ENCODE data around the gene PCDHA6. TPM values are rescaled to one million over a fixed set of nuclear protein-coding genes. Genes with fewer than 3 reads are reported as not detected.

The PCDHA6 gene
- total and polyA plus RNA-seq, 2 experiments from 2014 or later = 2.1 to 5.2 TPM

DNA sequence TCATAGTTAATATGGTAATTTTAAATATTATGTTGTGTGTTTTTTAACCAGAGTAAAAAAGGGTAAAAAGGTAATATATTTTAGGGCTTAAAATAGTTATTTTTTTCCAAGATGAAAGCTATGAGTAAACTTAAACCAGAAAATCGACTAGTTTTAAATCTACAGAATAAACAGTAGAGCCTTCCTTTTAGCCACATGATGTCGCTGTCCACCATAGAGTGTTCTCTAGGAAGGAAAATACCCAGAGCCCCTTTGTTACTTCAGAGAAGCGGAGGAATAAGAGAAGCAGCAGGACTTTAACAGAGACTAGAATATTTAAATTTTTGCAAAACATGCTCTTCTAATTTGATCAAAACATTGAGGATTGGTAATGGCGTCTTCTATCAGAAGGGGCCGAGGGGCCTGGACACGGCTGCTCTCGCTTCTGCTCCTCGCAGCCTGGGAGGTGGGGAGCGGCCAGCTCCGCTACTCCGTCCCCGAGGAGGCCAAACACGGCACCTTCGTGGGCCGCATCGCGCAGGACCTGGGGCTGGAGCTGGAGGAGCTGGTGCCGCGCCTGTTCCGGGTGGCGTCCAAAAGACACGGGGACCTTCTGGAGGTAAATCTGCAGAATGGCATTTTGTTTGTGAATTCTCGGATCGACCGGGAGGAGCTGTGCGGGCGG is 33.0 kb upstream of the PCDHA6 start, which contains the start of gene PCDHA2:
PCDHA2 (plus strand) TSS at position 258 of the 664 bp plus-strand sequence.
- peak within 1 kb of the TSS; percentile 73 for H3K4me2 ChIP-seq
- H3K27ac ChIP-seq (ENCODE audit: low read depth) = no peak within 1 kb of the TSS
- peak within 1 kb of the TSS; percentile 84 for H3K4me3 Mint-ChIP-seq

DNA sequence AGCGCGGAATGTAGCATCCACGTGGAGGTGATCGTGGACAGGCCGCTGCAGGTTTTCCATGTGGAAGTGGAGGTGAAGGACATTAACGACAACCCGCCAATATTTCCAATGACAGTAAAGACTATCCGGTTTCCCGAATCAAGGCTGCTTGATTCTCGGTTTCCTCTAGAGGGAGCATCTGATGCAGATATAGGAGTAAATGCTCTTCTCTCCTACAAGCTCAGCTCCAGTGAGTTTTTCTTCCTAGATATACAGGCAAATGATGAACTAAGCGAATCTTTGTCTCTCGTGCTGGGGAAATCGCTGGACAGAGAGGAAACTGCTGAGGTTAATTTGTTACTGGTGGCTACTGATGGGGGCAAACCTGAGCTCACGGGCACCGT is 32.5 kb upstream of the PCDHA6 start:
- H3K9me2 ChIP-seq (ENCODE audit: insufficient read depth) = no peaks in the 10 kb centered on the region
- DNase-seq (ENCODE audit: low spot score) (peak; percentile 85), ATAC-seq (peak; percentile 94)
- no peaks in the 10 kb centered on the region for H3K79me2 ChIP-seq (replicated peaks; ENCODE audit: insufficient read depth)
- no peaks in the 10 kb centered on the region for H4K20me1 ChIP-seq (replicated peaks; ENCODE audit: insufficient read depth)
- peak overlapping the region; percentile 48 for H2AFZ ChIP-seq
- no peaks in the 10 kb centered on the region for H3F3A ChIP-seq (replicated peaks; ENCODE audit: low read depth)
- Mint-ChIP-seq H3K4me3 (peak overlapping the region; percentile 84), H3K4me1 (no peaks in the 10 kb centered on the region), H3K36me3 (ENCODE audit: low read depth) (peaks cover 22% of the 10 kb centered on the region), H3K27ac (no peak overlapping the region), H3K9me3 (peaks cover 32% of the 10 kb centered on the region), H3K27me3 (ENCODE audit: insufficient read depth, low read depth, poor library complexity) (no peaks in the 10 kb centered on the region)
- peak overlapping the region; percentile 73 for H3K4me2 ChIP-seq
- H3K4me3 ChIP-seq = peak overlapping the region; percentile 55
- no peaks in the 10 kb centered on the region for H3K27me3 ChIP-seq (ENCODE audit: insufficient read depth)
- no peaks in the 10 kb centered on the region for H3K36me3 ChIP-seq (ENCODE audit: insufficient read depth)
- no peak for TF ChIP-seq ZNF114 (CRISPR knock-in tag; IDR thresholded peaks at IDR 0.05)
- TF ChIP-seq, protein P1, sequence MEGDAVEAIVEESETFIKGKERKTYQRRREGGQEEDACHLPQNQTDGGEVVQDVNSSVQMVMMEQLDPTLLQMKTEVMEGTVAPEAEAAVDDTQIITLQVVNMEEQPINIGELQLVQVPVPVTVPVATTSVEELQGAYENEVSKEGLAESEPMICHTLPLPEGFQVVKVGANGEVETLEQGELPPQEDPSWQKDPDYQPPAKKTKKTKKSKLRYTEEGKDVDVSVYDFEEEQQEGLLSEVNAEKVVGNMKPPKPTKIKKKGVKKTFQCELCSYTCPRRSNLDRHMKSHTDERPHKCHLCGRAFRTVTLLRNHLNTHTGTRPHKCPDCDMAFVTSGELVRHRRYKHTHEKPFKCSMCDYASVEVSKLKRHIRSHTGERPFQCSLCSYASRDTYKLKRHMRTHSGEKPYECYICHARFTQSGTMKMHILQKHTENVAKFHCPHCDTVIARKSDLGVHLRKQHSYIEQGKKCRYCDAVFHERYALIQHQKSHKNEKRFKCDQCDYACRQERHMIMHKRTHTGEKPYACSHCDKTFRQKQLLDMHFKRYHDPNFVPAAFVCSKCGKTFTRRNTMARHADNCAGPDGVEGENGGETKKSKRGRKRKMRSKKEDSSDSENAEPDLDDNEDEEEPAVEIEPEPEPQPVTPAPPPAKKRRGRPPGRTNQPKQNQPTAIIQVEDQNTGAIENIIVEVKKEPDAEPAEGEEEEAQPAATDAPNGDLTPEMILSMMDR (conservative IDR thresholded peaks at IDR 0.05; ENCODE audit: low read depth in 2 of 2) = peak; percentile 58 to 63
- no peak overlapping the region for H3K27ac ChIP-seq (ENCODE audit: low read depth)
- H3K4me1 ChIP-seq (ENCODE audit: insufficient read depth) = no peaks in the 10 kb centered on the region

More for the DNA sequence above, 33.0 kb upstream of the PCDHA6 start, which contains the start of gene PCDHA2:
- H4K20me1 ChIP-seq (replicated peaks; ENCODE audit: insufficient read depth) = no peaks in the 10 kb centered on the region
- Mint-ChIP-seq H3K4me1 (no peaks in the 10 kb centered on the region), H3K27me3 (ENCODE audit: insufficient read depth, low read depth, poor library complexity) (no peaks in the 10 kb centered on the region), H3K36me3 (ENCODE audit: low read depth) (peaks cover 22% of the 10 kb centered on the region), H3K27ac (no peak within 1 kb of the TSS), H3K9me3 (peaks cover 33% of the 10 kb centered on the region)
- H3F3A ChIP-seq (replicated peaks; ENCODE audit: low read depth) = no peaks in the 10 kb centered on the region
- ATAC-seq = peak; percentile 93
- no peaks in the 10 kb centered on the region for H3K4me1 ChIP-seq (ENCODE audit: insufficient read depth)
- H3K79me2 ChIP-seq (replicated peaks; ENCODE audit: insufficient read depth) = no peaks in the 10 kb centered on the region
- no peak for TF ChIP-seq STAT1 (IDR thresholded peaks at IDR 0.05; ENCODE audit: unreplicated experiment)
- TF ChIP-seq, protein P1 (conservative IDR thresholded peaks at IDR 0.05; ENCODE audit: low read depth in 2 of 2) = peak; percentile 71 to 95
- DNase-seq (ENCODE audit: low spot score) = peak; percentile 88
- peak within 1 kb of the TSS; percentile 48 for H2AFZ ChIP-seq
- no peaks in the 10 kb centered on the region for H3K36me3 ChIP-seq (ENCODE audit: insufficient read depth)
- no peaks in the 10 kb centered on the region for H3K9me2 ChIP-seq (ENCODE audit: insufficient read depth)
- no peaks in the 10 kb centered on the region for H3K27me3 ChIP-seq (ENCODE audit: insufficient read depth)
- H3K4me3 ChIP-seq = peak within 1 kb of the TSS; percentile 55

All from GM23338 (cell line).